GM21447 (cell line): ENCODE results near the gene GRPEL2.

Experiments
- ATAC-seq: cut with Tn5 transposase; IDR thresholded peaks from one replicate; pipeline ENCODE4 v1.9.1; 2021; ENCODE audit not compliant: unreplicated experiment

The GRPEL2 gene

GRCh38 chr5:149317281-149318048, 27.8 kb upstream of the GRPEL2 start:
- no peak for ATAC-seq

GRCh38 chr5:149319174-149319573, 26.1 kb upstream of the GRPEL2 start:
- ATAC-seq = no peak

GRCh38 chr5:149320791-149321330, 24.4 kb upstream of the GRPEL2 start:
- ATAC-seq = no peak

GRCh38 chr5:149322518-149322917, 22.8 kb upstream of the GRPEL2 start:
- ATAC-seq = no peak

GRCh38 chr5:149323210-149323609, 22.1 kb upstream of the GRPEL2 start:
- ATAC-seq = no peak

GRCh38 chr5:149323621-149324205, 21.6 kb upstream of the GRPEL2 start:
- no peak for ATAC-seq

GRCh38 chr5:149324641-149325040, 20.7 kb upstream of the GRPEL2 start:
- ATAC-seq = no peak

- no peak for ATAC-seq
These were observed 20.0 kb upstream of the GRPEL2 start for GRCh38 chr5:149325166-149325735.

GRCh38 chr5:149325894-149326293, 19.4 kb upstream of the GRPEL2 start:
- ATAC-seq = no peak

GRCh38 chr5:149326611-149327010, 18.7 kb upstream of the GRPEL2 start:
- ATAC-seq = no peak

GRCh38 chr5:149328177-149328576, 17.1 kb upstream of the GRPEL2 start:
- no peak for ATAC-seq

GRCh38 chr5:149333711-149334443, 11.4 kb upstream of the GRPEL2 start:
- no peak for ATAC-seq

- no peak for ATAC-seq
These were observed 7.6 kb upstream of the GRPEL2 start for GRCh38 chr5:149337736-149338135.

GRCh38 chr5:149338364-149338763, 6.9 kb upstream of the GRPEL2 start:
- ATAC-seq = no peak

- no peak for ATAC-seq
These were observed 4.4 kb upstream of the GRPEL2 start for GRCh38 chr5:149340920-149341319.

GRCh38 chr5:149341876-149342275, 3.4 kb upstream of the GRPEL2 start:
- no peak for ATAC-seq

- no peak for ATAC-seq
These were observed 1.1 kb upstream of the GRPEL2 start for GRCh38 chr5:149344151-149344550.

GRCh38 chr5:149345892-149346222, 558 bp downstream of the GRPEL2 start:
- ATAC-seq = peak; percentile 4

GRCh38 chr5:149348518-149348917, 3.2 kb downstream of the GRPEL2 start:
- ATAC-seq = no peak

GRCh38 chr5:149349382-149349781, 4.1 kb downstream of the GRPEL2 start:
- no peak for ATAC-seq

- ATAC-seq = no peak
These were observed 6.9 kb downstream of the GRPEL2 start for GRCh38 chr5:149352169-149352568.

GRCh38 chr5:149353911-149354310, 8.6 kb downstream of the GRPEL2 start:
- no peak for ATAC-seq
